ENCODE data around the gene SOS2. TPM values are rescaled to one million over a fixed set of nuclear protein-coding genes. Genes with fewer than 3 reads are reported as not detected.
A peak's percentile ranks its signal among the peaks of the same experiment; 100 is the strongest.

The SOS2 gene
- total RNA-seq (2014; rRNA removed; shearing (Covaris generic)), result 12.8 and 12.9 TPM in 2 replicates

GRCh38 chr14:50231475-50232275, at the start of gene SOS2:
Gene SOS2 (minus strand): TSS chr14:50231578. CDS start chr14:50231283, 295 bp downstream.
- peak; percentile 55 for DNase-seq (ENCODE audit: low spot score)

GRCh38 chr14:50272498-50272897, 41.1 kb upstream of the SOS2 start:
- peak; percentile 37 for DNase-seq (ENCODE audit: low spot score)

GRCh38 chr14:50270932-50271331, 39.6 kb upstream of the SOS2 start:
- no peak for DNase-seq (ENCODE audit: low spot score)

GRCh38 chr14:50265029-50265428, 33.7 kb upstream of the SOS2 start:
- no peak for DNase-seq (ENCODE audit: low spot score)

DNA sequence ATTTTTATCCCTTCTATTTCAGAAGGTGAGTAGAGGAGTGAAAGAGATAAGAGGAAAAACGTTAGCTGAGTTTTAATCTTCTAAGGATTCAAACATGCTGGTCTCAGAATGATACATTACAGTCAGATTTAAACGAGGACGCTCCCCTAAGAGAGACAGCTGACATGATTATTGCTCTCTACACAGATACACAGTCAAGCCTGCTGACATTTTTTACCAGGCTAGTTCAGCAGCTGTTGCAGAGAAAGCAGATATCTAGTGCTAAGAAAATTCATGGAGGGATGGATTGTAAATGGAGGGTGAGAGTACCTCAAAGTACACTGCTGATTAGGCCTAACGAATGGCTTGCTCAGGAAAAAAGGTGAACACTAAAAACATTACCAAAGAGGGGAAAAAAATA, 31.9 kb upstream of the SOS2 start:
- no peak for DNase-seq (ENCODE audit: low spot score)

DNA sequence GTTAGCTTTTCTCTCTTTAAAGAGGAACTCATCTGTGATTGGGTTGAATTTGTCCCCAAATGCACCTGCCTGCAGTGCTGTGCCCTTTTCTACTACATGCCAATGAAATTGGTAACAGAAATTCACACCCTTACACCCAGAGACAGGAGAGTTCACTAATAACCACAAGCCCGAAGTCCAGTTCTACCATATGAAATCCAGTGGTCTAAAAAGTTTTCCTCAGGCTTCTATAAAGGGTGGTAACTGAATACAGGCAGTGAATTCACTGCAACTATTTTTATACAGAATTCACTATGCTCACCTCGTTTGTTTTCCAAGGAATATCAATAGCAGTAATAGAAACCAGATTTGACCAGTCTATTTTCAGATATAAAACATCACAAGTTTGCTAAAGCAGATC, 31.5 kb upstream of the SOS2 start:
- DNase-seq (ENCODE audit: low spot score), result no peak

GRCh38 chr14:50260511-50260910, 29.1 kb upstream of the SOS2 start:
- DNase-seq (ENCODE audit: low spot score), result peak; percentile 13

DNA sequence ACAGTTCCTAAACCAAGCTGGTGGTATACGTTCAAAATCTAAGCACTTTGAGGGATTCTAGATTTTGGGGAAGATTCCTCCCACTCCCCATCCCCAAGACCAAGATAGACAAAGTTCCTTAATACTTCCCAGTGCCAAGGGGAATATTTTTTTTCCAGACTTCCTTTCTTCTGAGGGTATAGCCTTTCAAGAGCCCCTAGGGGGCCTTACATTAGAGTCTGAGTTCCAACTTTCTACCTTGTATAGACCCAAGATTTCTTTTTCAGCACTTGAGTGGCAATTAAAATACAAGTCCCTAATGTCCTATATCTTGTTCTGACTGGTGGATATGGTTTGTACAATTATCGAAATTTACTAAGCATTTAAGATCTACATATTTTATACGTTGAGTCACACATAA, 28.7 kb upstream of the SOS2 start:
- DNase-seq (ENCODE audit: low spot score), result no peak

- peak; percentile 2 for DNase-seq (ENCODE audit: low spot score)
Measured at GRCh38 chr14:50257732-50258131, 26.4 kb upstream of the SOS2 start.

- DNase-seq (ENCODE audit: low spot score), result no peak
Measured at GRCh38 chr14:50254248-50254647, 22.9 kb upstream of the SOS2 start.

- no peak for DNase-seq (ENCODE audit: low spot score)
Measured at GRCh38 chr14:50249136-50249775, 17.9 kb upstream of the SOS2 start.

DNA sequence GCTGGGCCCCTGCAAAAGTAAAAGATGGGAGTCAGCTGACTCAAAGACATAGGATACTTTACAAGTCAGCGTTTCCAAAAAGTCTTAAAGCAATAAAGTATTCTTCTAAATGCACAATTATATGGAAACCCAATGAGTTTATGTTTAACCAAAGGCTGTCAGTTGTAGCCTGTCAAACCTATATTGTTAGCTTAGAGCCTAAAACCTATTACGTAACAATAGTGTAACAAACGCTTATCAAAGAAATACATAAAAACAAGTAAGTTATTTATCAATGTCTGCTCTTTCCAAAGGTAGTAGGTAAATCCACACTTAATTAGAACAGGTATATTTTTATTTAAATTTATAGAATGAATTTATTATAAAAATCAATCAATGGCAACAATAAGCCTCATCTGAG, 15.9 kb upstream of the SOS2 start:
- no peak for DNase-seq (ENCODE audit: low spot score)

- DNase-seq (ENCODE audit: low spot score), result no peak
Measured at GRCh38 chr14:50242566-50243310, 11.4 kb upstream of the SOS2 start.

- DNase-seq (ENCODE audit: low spot score), result no peak
Measured at GRCh38 chr14:50242096-50242495, 10.7 kb upstream of the SOS2 start.

DNA sequence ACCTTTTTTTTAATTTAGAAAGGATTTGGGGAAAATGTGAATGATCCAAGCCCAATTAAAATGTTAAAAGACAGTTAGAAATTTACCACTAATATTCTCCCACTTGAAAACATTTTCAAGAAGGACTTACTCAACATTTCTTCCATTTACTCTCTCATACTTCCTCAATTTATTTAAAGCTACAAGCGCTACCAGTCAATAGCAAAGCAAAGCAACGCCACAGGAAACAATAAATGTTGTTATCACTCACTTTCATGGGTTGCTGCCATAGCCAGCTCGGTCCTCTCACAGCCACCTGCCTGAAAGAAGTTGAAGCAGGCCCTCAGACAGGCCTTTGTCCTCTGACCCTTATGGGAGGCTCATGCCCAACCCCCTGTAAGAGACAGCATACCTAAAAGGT, 6.0 kb upstream of the SOS2 start:
- no peak for DNase-seq (ENCODE audit: low spot score)

GRCh38 chr14:50233951-50234250, 2.5 kb upstream of the SOS2 start:
- no peak for DNase-seq (ENCODE audit: low spot score)

- DNase-seq (ENCODE audit: low spot score), result no peak
Measured at GRCh38 chr14:50233166-50233950, 2.0 kb upstream of the SOS2 start.

DNA sequence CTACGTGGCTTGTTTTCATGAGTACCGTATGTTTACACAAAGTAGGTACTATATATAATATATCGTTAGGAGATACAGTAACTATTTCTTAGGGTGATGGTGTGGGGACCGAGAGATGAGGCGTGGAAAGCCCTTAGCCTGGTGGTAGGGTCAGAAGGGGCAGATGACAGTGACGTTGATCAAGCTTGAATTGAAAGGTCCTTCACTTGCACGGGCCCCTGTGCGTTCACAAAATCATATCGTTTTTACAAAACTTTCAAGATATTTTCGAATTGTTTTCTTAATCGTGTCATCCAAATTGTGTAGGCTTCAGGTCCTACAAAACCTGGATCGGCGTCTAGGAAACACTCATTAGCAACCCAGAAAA, 881 bp upstream of the SOS2 start:
- DNase-seq (ENCODE audit: low spot score), result no peak

- DNase-seq (ENCODE audit: low spot score), result peak; percentile 5
Measured at GRCh38 chr14:50230701-50231474, 490 bp downstream of the SOS2 start.

GRCh38 chr14:50230401-50230700, 1.0 kb downstream of the SOS2 start:
- peak; percentile 8 for DNase-seq (ENCODE audit: low spot score)

- DNase-seq (ENCODE audit: low spot score), result no peak
Measured at GRCh38 chr14:50229681-50230080, 1.7 kb downstream of the SOS2 start.

- no peak for DNase-seq (ENCODE audit: low spot score)
Measured at GRCh38 chr14:50228313-50228712, 3.1 kb downstream of the SOS2 start.

All from A172 (cell line).